K562 (cell line): ENCODE data around the gene CARMIL1. TPM values are rescaled to one million over a fixed set of nuclear protein-coding genes. Genes with fewer than 3 reads are reported as not detected.

Source experiments
- ATAC-seq: fragments of 200-7000 bp; cut with Tn5 transposase; 3 replicates; pipeline ENCODE4 v1.9.1; 2020; ENCODE audit warnings: moderate library complexity
- BruUV-seq: library from RNA; stranded (reverse); fragments of 400-500 nt; replicated peaks from 2 replicates; lab custom pipeline; 2021; lab: Mats Ljungman, UMichigan
- CTCF ChIA-PET: fragments of 300-600 bp; formaldehyde crosslinking; extraction: SDS; loops from one replicate; lab custom pipeline; 2021; ENCODE audit warnings: low intra/inter-chr PET ratio; lab: Yijun Ruan, JAX
- POLR2A ChIA-PET: fragments of 300-600, 350-650 bp; sonication (Branson Sonifier 250); formaldehyde crosslinking; extraction: SDS; loops from one replicate; lab custom pipeline; 2021; ENCODE audit warnings: antibody characterized with exemption, inconsistent platforms; lab: Yijun Ruan, JAX
- DNase-seq, 4 experiments: peaks; one replicate each; pipeline versions ENCODE4 v3.0.0 to v3.0.0-alpha.2; 2011 to 2018; ENCODE audit warnings: low spot score in 3 of 4, mixed read lengths in 3 of 4; ENCODE audit errors: extremely low read depth in 1 of 4
- FAIRE-seq: peaks from 2 replicates; lab custom pipeline; 2011; peaks lifted over from hg19 to GRCh38; lab: Jason Lieb, UNC
- H2AFZ ChIP-seq: 2 replicates; pipeline ENCODE4 v1.6.0; 2011; ENCODE audit warnings: low read depth, low read length, control low read depth, inconsistent platforms
- H3K27ac ChIP-seq: fragments of 200-600 bp; 3 replicates; pipeline ENCODE4 v1.8.0; 2011; ENCODE audit warnings: low read depth, mild to moderate bottlenecking, control low read depth, inconsistent platforms, low read length, moderate library complexity, mixed read lengths; ENCODE audit errors: extremely low read depth
- H3K27me3 ChIP-seq, 2 experiments: fragments of 300-600 bp in 1 of 2; 2 replicates in 1 of 2; 3 replicates in 1 of 2; pipeline versions ENCODE4 v1.6.0 to v1.8.0; 2011; ENCODE audit warnings: inconsistent platforms in 2 of 2, low read length in 2 of 2, mild to moderate bottlenecking in 1 of 2, mixed read lengths in 1 of 2, moderate library complexity in 1 of 2; ENCODE audit not compliant: control insufficient read depth in 2 of 2, insufficient read depth in 2 of 2
- H3K36me3 ChIP-seq: fragments of 300-600 bp; 3 replicates; pipeline ENCODE4 v1.8.0; 2011; ENCODE audit warnings: mild to moderate bottlenecking, low read length, inconsistent platforms; ENCODE audit not compliant: control insufficient read depth, insufficient read depth
- H3K4me1 ChIP-seq, 2 experiments: fragments of 200-600 bp in 1 of 2; replicated peaks in 1 of 2; 2 replicates in 1 of 2; 3 replicates in 1 of 2; pipeline versions ENCODE4 v1.5.1 to v1.8.0; 2011; ENCODE audit warnings: inconsistent platforms in 2 of 2, low read length in 2 of 2, mild to moderate bottlenecking in 1 of 2, mixed read lengths in 1 of 2, moderate library complexity in 1 of 2; ENCODE audit not compliant: control insufficient read depth in 2 of 2, insufficient read depth in 2 of 2
- H3K4me2 ChIP-seq: 2 replicates; pipeline ENCODE4 v1.6.1; 2011; ENCODE audit warnings: low read length, control low read depth, inconsistent platforms, mixed read lengths; ENCODE audit not compliant: insufficient read depth
- H3K4me3 ChIP-seq: fragments of 200-600 bp; sonication (generic), shearing (Covaris generic); 2 replicates; pipeline ENCODE4 v1.5.1; 2016; ENCODE audit warnings: control low read depth, inconsistent platforms
- H3K79me2 ChIP-seq: fragments of 200-600 bp; 3 replicates; pipeline ENCODE4 v1.8.0; 2011; ENCODE audit warnings: low read length, inconsistent platforms; ENCODE audit not compliant: control insufficient read depth, insufficient read depth
- H3K9ac ChIP-seq, 2 experiments: 2 replicates each; pipeline versions ENCODE4 v1.6.0 to v1.6.1; 2011; ENCODE audit warnings: low read depth in 2 of 2, low read length in 2 of 2, control low read depth in 1 of 2, inconsistent platforms in 1 of 2, mild to moderate bottlenecking in 1 of 2, mixed read lengths in 1 of 2; ENCODE audit not compliant: insufficient read depth in 1 of 2
- H3K9me1 ChIP-seq: one replicate; pipeline ENCODE4 v1.6.0; 2011; ENCODE audit warnings: inconsistent platforms, mild to moderate bottlenecking, low read length, moderate library complexity; ENCODE audit not compliant: control insufficient read depth, insufficient read depth
- H3K9me3 ChIP-seq: replicated peaks from 2 replicates; pipeline ENCODE4 v1.5.1; 2011; ENCODE audit warnings: low read depth, low read length, inconsistent platforms; ENCODE audit not compliant: control insufficient read depth, insufficient read depth
- H4K20me1 ChIP-seq: replicated peaks from 2 replicates; pipeline ENCODE4 v1.6.1; 2011; ENCODE audit warnings: low read length, inconsistent platforms, mixed read lengths; ENCODE audit not compliant: control insufficient read depth, insufficient read depth
- CREB1 ChIP-seq, 2 experiments: sonication (generic) in 1 of 2; formaldehyde crosslinking in 1 of 2; IDR thresholded peaks; 2 replicates each; pipeline versions ENCODE4 v1.6.1 to v1.8.0; 2012 to 2022; ENCODE audit warnings: inconsistent platforms in 1 of 2, mild to moderate bottlenecking in 1 of 2, missing genetic modification reagents in 1 of 2, moderate library complexity in 1 of 2
- CREBBP ChIP-seq: IDR thresholded peaks from one replicate; pipeline ENCODE4 v1.6.1; 2012; ENCODE audit warnings: low read depth, mild to moderate bottlenecking, control low read depth, inconsistent platforms, low read length
- GATA2 ChIP-seq: sonication (generic); formaldehyde crosslinking; IDR thresholded peaks from 2 replicates; pipeline ENCODE4 v1.4.0; 2020; ENCODE audit warnings: mild to moderate bottlenecking, missing genetic modification reagents
- MBD2 ChIP-seq: sonication (generic); IDR thresholded peaks from 2 replicates; pipeline ENCODE4 v1.6.1; 2016; ENCODE audit warnings: low read depth, borderline replicate concordance
- NBN ChIP-seq: fragments of 450-650 bp; IDR thresholded peaks from 2 replicates; pipeline ENCODE4 v1.6.1; 2016; ENCODE audit warnings: low read depth, mild to moderate bottlenecking
- SUPT5H ChIP-seq: fragments of 450-650 bp; IDR thresholded peaks from 2 replicates; pipeline ENCODE4 v1.6.1; 2016
- TRIM24 ChIP-seq, 2 experiments: fragments of 450-650 bp; IDR thresholded peaks; 2 replicates each; pipeline ENCODE4 v1.6.1; 2016
- ZNF282 ChIP-seq: sonication (generic); formaldehyde crosslinking; IDR thresholded peaks from 2 replicates; pipeline ENCODE4 v1.8.1; 2023; ENCODE audit warnings: missing genetic modification reagents
- ZNF778 ChIP-seq: fragments of 450-650 bp; formaldehyde crosslinking; IDR thresholded peaks from 2 replicates; pipeline ENCODE4 v1.4.0; 2020; ENCODE audit warnings: mild to moderate bottlenecking, moderate library complexity
- WGBS: fragments of 100-300 bp; shearing (Covaris generic); methylation state at CpG from one replicate; pipeline ENCODE4 v1.1.6; 2016; ENCODE audit warnings: low coverage, mixed read lengths; ENCODE audit not compliant: insufficient coverage; ENCODE audit errors: missing lambda C conversion rate; 5-methylcytosine and 5-hydroxymethylcytosine counted together
- in situ Hi-C: fragments of 300-500 bp; cut with MboI; formaldehyde crosslinking; loops from 4 replicates; pipeline ENCODE4 v1.15.0; 2018; ENCODE audit warnings: inconsistent platforms, mixed read lengths
- intact Hi-C: fragments of 100-400 bp; cut with micrococcal nuclease; formaldehyde crosslinking; loops from 2 replicates; pipeline ENCODE4 v1.14.2; 2022
- polyA plus RNA-seq, 8 experiments: library from polyadenylated mRNA; depleted of rRNA in 4 of 8; stranded (reverse) in 5 of 8; unstranded in 3 of 8; fragments of >200 nt; fragmentation: Nextera tagmentation in 2 of 8; fragmentation: Illumina TruSeq in 1 of 8; extraction: Ambion mirVana in 2 of 8; extraction: Trizol in 1 of 8; gene quantifications; 2 replicates each; pipeline versions ENCODE4 v1.2.1 to v1.2.3, GENCODE V29; 2011 to 2014; ENCODE audit warnings: inconsistent platforms in 1 of 8, missing spikeins in 1 of 8
- total RNA-seq, 7 experiments: library from RNA; depleted of rRNA in 6 of 7; stranded (reverse); fragments of >200 nt in 6 of 7; fragmentation: Illumina TruSeq in 2 of 7; extraction: Trizol in 2 of 7; gene quantifications; 2 replicates each; pipeline versions ENCODE4 v1.2.1 to v1.2.3, GENCODE V29; 2011 to 2021; ENCODE audit warnings: low replicate concordance in 1 of 7
- TF ChIP-seq, protein P1 (sequence below), 2 experiments: fragments of 450-650 bp in 1 of 2; sonication (generic) in 1 of 2; formaldehyde crosslinking in 1 of 2; IDR thresholded peaks; 2 replicates each; pipeline versions ENCODE4 v1.7.1 to v1.9.0; 2016 to 2022; ENCODE audit warnings: inconsistent platforms in 1 of 2, mild to moderate bottlenecking in 1 of 2, missing genetic modification reagents in 1 of 2
- TF ChIP-seq, protein P2 (sequence below): fragments of 450-650 bp; formaldehyde crosslinking; IDR thresholded peaks from 2 replicates; pipeline ENCODE4 v1.4.0; 2022; ENCODE audit warnings: missing genetic modification characterization

CARMIL1 gene
- total and polyA plus RNA-seq, 9 of the 15 experiments (the other 6 are each of a cell fraction or from before 2014, with no cell fraction given), result 0.04 to 0.32 (median 0.10) TPM; not detected in 1

DNA sequence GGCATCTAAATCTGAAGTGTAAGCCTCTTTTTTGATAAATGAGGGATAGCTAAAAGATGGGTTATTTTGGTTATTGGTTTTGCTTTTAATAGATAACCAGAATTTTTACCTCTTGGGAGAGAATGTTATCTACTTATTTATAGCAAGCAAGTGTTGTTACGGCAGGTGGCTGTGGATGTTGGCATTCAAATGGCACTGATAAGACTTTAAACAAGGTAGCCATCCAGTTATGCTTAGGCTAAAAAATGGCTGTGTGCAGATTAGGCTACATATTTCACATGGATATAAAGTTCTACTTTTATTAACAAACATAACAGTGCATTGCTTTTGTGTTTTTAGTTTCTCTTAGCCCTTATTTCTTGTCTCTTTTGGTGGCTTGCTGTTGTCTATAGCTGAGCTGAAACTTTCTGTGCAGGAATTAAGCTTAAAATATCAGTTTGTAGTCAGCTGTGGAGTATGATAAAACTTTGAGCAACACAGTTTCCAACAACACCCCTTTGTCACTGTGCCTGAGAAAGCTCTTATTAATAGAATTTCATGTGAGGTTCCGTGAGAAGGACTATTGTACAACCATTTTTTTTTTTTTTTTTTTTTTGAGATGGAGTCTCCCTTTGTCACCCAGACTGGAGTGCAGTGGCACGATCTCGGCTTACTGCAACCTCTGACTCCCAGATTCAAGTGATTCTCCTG lies 28.8 kb downstream of the CARMIL1 start:
- no peak overlapping the region for H3K4me3 ChIP-seq
- no peak overlapping the region for H2AFZ ChIP-seq
- CTCF ChIA-PET, result no interaction called here
- POLR2A ChIA-PET, result interaction anchor here (0.6 kb wide), 1 partner anchor 25 kb away, joined by 3 read pairs; no protein-coding TSS in a partner anchor
- no peak overlapping the region for H3K4me2 ChIP-seq
- peaks cover 0 to 13% of the 10 kb centered on the region in 2 experiments; a peak in 4 of 5 replicates for H3K27me3 ChIP-seq
- WGBS, result 0% methylated on average over 4 of the region's 4 CpGs
- in situ Hi-C loops (no loop called here), intact Hi-C loops (no loop called here)
- no peaks in the 10 kb centered on the region for H4K20me1 ChIP-seq
- TF ChIP-seq SUPT5H, result no peak
- no peak for TF ChIP-seq NBN
- TF ChIP-seq ZNF282, result no peak
- TF ChIP-seq TRIM24 (IDR thresholded peaks at IDR 0.05), result no peak
- TF ChIP-seq ZNF778 (CRISPR knock-in tag), result no peak
- TF ChIP-seq CREB1 (IDR thresholded peaks at IDR 0.05), result no peak
- TF ChIP-seq CREB1 (CRISPR knock-in tag; IDR thresholded peaks at IDR 0.05), result no peak
- TF ChIP-seq MBD2, result no peak
- TF ChIP-seq GATA2 (CRISPR knock-in tag), result no peak
- TF ChIP-seq CREBBP, result no peak
- TF ChIP-seq, protein P1, sequence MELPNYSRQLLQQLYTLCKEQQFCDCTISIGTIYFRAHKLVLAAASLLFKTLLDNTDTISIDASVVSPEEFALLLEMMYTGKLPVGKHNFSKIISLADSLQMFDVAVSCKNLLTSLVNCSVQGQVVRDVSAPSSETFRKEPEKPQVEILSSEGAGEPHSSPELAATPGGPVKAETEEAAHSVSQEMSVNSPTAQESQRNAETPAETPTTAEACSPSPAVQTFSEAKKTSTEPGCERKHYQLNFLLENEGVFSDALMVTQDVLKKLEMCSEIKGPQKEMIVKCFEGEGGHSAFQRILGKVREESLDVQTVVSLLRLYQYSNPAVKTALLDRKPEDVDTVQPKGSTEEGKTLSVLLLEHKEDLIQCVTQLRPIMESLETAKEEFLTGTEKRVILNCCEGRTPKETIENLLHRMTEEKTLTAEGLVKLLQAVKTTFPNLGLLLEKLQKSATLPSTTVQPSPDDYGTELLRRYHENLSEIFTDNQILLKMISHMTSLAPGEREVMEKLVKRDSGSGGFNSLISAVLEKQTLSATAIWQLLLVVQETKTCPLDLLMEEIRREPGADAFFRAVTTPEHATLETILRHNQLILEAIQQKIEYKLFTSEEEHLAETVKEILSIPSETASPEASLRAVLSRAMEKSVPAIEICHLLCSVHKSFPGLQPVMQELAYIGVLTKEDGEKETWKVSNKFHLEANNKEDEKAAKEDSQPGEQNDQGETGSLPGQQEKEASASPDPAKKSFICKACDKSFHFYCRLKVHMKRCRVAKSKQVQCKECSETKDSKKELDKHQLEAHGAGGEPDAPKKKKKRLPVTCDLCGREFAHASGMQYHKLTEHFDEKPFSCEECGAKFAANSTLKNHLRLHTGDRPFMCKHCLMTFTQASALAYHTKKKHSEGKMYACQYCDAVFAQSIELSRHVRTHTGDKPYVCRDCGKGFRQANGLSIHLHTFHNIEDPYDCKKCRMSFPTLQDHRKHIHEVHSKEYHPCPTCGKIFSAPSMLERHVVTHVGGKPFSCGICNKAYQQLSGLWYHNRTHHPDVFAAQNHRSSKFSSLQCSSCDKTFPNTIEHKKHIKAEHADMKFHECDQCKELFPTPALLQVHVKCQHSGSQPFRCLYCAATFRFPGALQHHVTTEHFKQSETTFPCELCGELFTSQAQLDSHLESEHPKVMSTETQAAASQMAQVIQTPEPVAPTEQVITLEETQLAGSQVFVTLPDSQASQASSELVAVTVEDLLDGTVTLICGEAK (IDR thresholded peaks at IDR 0.05), result no peak
- TF ChIP-seq, protein P1 (CRISPR knock-in tag; IDR thresholded peaks at IDR 0.05), result no peak
- TF ChIP-seq, protein P2, sequence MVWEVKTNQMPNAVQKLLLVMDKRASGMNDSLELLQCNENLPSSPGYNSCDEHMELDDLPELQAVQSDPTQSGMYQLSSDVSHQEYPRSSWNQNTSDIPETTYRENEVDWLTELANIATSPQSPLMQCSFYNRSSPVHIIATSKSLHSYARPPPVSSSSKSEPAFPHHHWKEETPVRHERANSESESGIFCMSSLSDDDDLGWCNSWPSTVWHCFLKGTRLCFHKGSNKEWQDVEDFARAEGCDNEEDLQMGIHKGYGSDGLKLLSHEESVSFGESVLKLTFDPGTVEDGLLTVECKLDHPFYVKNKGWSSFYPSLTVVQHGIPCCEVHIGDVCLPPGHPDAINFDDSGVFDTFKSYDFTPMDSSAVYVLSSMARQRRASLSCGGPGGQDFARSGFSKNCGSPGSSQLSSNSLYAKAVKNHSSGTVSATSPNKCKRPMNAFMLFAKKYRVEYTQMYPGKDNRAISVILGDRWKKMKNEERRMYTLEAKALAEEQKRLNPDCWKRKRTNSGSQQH (CRISPR knock-in tag), result no peak
- no peaks in the 10 kb centered on the region for H3K4me1 ChIP-seq
- ATAC-seq (no peak), FAIRE-seq (no peak), DNase-seq (no peak)
- H3K27ac ChIP-seq, result no peak overlapping the region
- no peaks in the 10 kb centered on the region for H3K9me1 ChIP-seq
- H3K9me3 ChIP-seq, result no peaks in the 10 kb centered on the region
- H3K79me2 ChIP-seq, result no peaks in the 10 kb centered on the region
- H3K36me3 ChIP-seq, result no peaks in the 10 kb centered on the region
- no peak overlapping the region for H3K9ac ChIP-seq
- no TSS peak for BruUV-seq
